ENCODE measurements around the gene TMEM161B. TPM values are rescaled to one million over a fixed set of nuclear protein-coding genes. Genes with fewer than 3 reads are reported as not detected.
"Not testable (repeated sequence)": the region's sequence is repeated elsewhere in the genome, so short reads cannot be mapped to it uniquely, and the experiment has no call there.

TMEM161B gene
- total RNA-seq, 1 donor from 2014 or later = 27.7 TPM

DNA sequence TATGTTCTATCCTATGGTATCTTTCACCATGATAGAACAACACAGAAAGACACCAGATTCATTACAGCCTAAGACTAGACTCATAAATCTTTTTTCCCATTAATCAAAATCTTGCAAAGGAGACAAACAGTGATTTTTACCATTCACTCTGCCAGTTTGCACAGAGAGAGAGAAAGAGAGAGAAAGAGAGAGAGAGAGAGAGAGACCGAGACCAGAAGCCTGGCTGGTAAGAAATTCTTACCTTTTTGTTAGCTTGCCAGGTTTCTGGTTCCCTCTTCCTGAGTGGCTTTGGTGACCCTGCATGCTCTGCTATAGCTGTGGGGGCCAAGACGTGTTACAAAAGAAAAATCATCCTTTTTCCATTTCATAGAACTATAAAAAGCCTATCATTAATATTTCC is 18.6 kb downstream of the TMEM161B start:
- intact Hi-C loops (cut with micrococcal nuclease) = no loop called here

DNA sequence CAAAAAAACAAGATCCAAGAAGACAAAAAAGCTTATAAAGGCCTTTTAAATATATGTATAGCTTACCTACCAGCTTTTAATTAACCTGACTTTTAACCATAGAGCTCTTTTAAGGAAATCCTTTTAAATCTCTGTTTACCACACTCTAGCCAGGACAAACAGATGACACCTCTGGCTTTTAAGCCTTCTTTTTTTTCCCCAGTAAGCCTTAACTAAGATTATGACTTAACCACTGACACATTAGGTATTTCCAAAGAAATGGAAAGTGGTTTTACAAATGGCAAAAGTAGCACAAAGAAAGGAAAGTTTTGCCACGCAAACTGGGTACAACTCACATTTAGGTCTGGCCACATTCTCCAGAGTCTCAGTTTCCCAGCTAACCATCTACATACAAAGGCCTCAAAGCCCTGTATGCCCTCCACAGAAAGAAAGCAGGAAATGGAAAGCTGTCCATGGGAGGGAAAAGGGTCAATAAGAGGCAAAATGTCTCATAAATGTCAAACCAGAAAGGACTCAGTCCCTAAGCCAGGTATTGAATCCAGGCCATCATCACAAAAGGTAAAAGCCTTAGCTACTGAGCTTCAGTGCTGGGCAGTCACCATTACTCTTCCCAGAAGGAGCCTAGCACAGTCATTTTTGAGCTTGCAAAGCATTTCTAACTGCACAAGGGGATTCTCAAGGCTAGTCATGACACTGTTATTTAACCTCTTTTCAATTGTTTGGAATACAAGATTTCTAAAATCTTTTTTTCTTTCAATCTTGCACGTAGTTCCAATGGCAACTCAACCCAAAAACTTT is 19.7 kb downstream of the TMEM161B start:
- intact Hi-C loops (cut with micrococcal nuclease) = no loop called here

DNA sequence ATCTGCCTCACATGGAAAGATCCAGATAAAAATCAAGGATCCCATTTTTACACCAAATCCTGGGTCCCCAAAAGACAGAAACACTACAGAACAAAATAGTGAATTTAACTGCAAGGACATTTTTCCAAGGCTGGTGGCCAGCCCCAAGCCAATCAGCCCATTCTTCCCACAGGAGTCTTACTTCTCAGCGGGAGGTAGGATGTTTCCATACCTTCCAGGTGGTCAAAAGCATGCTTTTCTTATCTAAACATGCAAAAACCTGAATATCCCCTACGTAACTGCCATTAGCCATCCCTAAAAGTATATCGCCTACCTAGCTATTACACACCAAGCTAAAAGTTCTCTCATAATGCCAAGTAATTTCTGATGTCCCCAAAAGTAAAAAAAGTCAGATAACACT is 20.6 kb downstream of the TMEM161B start:
- intact Hi-C loops (cut with micrococcal nuclease) = no loop called here

DNA sequence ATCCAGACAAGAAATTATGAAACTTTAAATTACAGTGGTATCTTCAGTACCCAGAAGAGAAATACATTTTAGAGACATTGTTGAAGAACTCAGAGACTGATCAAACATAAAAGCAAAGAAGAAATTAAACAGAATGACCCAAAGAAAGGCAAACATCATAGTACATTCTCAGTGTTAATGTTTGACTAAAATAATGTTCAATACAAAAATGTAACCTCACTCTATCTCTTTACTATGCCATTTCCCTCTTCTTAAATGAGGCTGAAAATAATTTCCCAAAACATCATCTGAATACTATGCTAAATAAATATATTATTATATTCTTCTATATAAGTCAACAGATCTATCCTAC is 22.8 kb downstream of the TMEM161B start:
- intact Hi-C loops (cut with micrococcal nuclease) = no loop called here

DNA sequence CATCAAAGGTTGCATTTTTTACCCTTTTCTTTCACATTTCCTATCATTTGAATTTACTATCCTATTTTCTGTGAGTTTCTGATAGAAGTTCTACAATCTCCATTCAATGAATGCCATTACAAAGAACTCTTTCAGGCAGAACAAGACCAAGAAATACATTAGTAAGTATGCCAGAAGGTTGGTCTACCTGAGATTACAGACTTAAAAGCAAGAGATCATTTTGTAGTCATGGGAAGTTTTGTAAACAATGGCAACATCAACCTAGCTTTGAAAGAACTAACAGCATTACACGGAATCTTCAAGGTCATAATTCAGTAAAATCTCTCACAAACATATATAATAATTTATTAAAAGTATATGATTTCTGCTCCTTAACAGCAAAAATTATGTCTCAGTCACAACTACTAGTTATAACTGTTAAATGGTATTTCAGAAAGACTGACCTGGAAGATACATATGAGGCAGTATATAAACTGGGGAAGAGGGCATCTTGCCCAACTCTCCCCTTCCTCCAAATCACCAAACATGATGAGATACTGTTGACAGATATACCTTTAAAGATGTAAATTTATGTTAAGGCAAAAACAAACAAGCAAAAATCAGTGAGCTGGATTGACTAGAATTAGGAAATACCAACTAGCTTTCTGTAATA is 23.3 kb downstream of the TMEM161B start:
- intact Hi-C loops (cut with micrococcal nuclease) = no loop called here

DNA sequence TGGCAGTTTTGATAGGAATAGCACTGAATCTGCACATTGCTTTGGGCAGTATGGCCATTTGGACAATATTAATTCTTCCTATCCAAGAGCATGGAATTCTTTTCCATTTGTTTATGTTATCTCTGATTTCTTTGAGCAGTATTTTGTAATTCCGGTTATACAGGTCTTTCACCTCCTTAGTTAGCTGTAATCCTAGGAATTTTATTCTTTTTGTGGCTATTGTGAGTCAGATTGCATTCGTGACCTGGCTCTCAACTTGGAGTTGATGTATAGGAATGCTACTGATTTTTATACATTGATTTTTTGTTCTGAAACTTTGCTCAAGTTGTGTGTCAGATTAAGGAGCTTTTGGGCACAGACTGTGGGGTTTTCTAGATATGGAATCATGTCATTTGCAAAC is 24.0 kb downstream of the TMEM161B start:
- intact Hi-C loops (cut with micrococcal nuclease) = no loop called here

DNA sequence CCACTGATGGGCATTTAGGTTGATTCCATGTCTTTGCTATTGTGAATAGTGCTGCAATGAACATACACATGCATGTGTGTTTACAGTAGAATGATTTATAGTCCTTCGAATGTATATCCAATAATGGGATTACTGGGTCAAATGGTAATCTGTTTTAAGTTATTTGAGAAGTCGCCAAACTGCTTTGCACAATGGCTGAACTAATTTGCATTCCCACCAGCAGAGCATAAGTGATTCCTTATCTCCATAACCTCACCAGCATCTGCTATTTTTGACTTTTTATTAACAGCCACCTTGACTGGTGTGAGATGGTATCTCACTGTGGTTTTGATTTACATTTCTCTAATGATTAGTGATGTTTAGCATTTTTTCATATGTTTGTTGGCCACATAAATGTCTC is 25.2 kb downstream of the TMEM161B start:
- intact Hi-C loops (cut with micrococcal nuclease) = not testable (repeated sequence)

DNA sequence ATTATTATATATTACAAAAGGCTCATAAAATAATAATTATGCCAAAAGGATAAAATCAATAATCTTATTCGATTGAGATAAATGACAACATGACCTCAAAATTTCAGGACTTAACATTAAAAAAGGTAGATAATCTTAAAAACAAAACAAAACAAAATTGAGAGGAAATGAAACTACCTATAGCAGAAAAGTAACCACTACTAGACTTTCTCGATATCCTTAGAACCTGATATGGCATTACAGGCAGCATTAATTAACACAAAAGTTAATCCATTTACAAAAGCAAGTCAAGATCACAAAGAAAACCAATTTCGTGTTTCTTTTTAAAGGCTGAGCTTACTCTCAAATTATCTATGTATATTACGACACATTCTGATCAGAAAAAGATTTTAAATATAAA is 29.9 kb downstream of the TMEM161B start:
- intact Hi-C loops (cut with micrococcal nuclease) = no loop called here

DNA sequence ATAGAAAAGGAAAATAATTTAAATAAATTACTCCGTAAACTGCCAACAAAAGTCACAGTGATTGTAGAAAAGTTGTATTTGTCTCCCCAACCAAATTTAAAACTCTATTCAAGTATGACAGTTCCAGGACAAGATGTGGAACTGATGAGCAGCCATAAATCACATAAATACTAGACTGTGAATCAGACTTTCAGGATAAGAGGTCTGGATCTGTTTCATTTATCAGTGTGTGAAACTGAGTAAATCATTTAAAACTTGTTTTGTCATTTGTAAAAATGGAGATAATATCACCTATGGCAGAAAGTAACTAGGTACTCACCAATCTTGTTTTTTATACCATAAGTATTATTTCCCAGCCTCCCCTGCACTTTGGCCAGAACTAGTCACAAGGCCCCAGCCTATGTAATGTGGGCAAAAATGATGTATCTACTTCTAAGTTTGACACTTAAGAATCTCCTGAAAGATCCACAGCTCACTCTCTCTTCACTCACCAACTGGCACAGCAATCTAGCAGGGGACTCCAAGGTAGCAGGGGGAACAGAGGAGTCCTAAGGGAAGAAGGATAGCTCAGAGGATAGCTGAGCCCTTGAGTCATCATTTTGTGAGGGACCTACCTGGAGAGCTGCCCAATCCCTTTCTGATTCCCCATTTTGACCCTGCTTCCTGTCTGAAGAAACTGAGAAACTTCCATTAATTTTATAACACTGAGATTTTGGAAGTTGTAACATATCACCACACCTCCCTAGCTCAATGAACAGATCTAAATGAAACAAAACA is 31.6 kb downstream of the TMEM161B start:
- intact Hi-C loops (cut with micrococcal nuclease) = no loop called here

DNA sequence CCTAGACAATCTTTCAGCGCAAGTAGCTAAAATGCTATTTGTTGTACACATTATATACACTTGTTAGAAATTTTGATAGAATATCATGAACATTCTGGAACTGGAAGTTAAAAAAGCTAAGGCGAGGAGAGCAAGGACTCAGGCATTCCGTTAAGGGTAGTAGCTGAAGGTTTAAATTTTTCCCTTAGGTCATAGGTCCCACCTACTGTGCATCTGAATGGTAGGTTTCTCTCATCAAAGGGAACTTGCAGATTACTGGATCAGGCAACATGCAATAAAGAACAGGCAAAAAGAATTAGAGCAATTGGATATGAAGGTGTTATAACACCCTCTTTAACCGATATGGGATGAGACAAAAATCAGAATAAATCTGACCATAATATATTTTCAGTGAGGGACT is 32.8 kb downstream of the TMEM161B start:
- intact Hi-C loops (cut with micrococcal nuclease) = no loop called here

DNA sequence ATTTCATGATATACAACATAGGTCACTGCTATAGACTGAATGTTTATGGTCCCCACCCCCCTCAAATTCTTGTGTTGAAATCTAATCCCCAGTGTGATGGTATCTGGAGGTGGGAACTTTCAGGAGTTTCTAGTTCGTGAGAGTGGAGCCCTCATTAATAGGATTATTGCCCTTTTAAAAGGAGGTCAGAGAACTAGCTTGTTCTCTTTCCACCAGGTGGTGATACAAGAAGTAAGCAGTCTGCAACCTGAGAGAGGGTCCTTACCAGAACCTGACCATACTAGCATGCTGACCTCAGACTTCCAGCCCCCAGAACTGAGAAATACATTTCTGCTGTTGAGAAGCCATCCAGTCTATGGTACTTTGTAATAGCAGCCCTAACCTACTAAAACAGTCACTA is 33.3 kb downstream of the TMEM161B start:
- intact Hi-C loops (cut with micrococcal nuclease) = no loop called here

DNA sequence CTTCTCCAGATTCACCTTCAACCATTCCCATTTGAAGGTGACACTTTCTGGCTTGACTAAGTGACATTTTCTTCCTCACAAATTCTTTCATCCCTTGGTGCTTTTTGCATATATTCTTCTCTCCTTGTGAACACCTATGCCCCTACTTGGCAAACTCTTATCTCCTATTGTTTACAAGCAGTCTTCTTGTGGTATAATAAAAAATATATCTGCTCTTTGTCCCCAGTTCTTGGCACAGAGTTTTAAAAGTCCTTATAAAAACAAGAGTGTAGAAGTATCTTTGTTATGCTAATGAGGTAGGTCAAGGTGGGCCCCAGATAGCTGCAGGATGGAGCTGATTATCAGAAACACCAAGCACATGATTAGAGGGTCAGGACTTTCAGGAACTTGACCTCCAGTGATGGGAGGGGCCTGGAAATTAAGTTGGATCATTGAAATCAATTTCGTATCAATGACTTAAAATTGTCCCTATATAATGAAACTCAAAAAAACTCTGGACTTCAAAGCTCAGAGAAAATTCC is 38.0 kb downstream of the TMEM161B start:
- intact Hi-C loops (cut with micrococcal nuclease) = no loop called here

DNA sequence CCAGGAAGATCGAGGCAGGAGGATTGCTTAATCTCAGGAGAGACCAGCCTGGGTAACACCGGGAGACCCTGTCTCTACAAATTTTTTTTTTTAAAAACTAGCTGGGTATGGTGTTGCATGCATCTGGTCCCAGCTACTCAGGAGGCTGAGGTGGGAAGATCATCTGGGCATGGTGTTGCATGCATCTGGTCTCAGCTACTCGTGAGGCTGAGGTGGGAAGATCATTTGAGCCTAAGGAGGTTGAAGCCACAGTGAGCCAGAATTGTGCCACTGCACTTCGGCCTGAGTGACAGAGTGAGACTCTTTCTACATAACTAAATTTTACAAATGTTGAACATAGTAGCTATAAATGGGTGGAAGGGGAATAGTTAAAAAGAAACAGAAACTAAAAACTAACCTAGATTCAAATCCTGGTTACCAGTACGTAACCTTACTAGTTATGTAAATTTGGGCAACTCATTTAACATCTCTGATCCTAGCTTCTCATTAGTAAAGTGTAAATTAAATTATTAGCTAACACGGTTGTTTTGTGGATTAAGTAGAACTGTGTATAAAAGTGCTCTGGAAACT is 41.7 kb downstream of the TMEM161B start:
- intact Hi-C loops (cut with micrococcal nuclease) = no loop called here

DNA sequence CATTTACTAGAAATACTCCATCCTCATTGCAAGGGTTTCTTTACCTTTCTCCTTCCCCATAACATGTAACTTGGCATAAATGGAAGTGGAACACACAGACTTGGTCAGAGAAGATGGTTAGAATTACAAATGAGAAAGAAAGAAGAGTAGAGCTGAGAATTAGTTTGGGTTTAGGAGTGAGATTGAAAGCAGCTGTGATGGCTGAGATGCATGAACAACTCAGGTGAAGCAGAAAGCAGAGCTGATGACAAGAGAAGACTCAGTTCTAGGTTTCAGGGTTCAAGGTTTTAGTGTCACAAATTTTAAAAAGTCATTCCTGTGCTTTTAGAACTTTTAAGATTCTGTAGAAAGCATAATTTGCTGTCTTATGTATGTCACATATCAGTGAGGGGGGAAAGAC is 54.0 kb downstream of the TMEM161B start:
- intact Hi-C loops (cut with micrococcal nuclease) = no loop called here

DNA sequence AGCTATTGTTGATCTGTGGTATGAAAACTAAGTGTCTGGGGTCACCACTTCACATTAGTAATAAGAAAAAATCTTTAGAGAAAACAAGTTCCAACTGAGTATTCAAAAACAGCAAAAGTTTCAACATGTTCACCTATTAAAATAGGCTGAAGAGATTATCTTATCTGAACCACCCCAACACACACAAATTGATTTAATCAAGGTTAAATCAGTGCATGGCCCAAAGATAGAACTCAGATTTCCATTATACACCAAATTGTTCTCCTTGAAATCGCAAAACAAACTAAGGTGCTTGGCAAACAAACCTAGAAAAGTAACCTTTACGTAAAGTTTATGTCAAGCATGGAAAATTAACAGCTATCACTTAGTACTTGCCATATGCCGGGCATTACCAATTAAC is 61.1 kb downstream of the TMEM161B start:
- intact Hi-C loops (cut with micrococcal nuclease) = no loop called here

DNA sequence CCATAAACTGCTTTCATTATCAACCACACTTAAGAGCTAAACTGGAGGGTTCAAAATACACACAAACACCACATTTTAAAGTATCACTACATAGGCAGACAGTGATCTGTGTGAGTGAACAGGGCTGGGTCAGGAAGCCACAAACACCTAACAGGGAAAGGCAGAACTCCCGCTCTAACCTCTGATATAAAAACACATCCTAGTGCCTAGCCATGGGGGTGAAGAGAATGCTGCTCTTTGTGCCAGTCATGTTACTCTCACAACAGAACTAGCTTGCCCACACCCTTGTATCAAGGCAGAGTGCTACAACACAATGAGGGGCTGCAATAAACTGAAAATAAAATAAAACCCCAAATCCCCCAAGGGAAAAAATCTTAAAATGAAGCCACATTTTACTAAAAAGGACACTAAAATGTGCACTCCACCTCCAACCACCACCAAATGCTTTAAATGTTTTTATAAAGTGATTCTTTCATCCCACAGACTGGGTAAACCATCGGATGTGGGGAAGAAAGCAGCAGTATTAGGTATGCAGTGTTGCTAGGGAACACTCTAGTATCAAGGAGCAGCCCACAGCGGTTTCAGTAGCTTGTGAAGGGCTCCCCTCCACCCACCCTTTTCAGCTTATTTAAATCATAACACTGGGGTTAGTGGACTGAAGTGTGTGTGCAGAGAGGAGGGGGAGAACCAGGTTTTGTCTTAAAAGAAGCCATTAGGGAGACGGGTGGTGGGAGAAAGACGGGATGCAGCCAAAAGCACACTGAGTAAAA is 64.5 kb downstream of the TMEM161B start:
- intact Hi-C loops (cut with micrococcal nuclease) = loop anchor here (1.0 kb wide), 2 partner anchors 63 to 64 kb away; partner anchors contain the start of gene TMEM161B

DNA sequence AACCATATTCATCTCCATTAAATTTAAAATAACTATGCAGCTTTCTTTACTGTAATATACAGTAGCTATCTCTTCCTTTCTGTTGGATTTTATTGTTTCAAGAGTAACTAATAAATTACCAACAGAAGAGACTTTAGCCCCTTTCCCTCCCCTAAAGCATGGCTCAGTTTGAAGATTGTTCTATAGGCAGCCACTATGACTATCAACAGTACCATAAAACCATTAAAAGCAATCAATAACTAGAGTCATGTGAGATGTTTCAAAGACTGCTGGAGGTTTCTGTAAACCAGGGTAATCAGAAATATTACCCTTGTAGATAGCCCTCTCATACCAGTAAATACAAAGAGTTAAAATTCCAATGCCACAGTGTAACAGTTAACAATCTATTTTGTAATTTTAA is 73.0 kb downstream of the TMEM161B start:
- intact Hi-C loops (cut with micrococcal nuclease) = no loop called here

DNA sequence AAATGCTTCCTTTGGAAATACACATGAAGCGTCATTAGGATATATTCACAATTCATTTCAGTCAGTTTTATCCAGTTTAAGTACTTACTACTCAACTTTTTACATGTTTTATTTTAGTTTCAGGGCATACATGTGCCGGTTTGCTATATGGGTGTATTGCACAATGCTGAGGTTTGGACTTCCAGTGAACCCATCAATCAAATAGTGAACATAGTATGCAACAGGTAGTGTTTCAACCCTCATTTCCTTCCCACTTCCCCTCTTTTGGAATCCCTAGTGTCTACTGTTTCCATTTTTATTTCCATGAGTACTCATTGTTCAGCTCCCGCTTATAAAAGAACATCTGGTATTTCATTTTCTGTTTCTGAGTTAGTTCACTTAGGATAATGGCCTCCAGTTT is 74.7 kb downstream of the TMEM161B start:
- intact Hi-C loops (cut with micrococcal nuclease) = no loop called here

DNA sequence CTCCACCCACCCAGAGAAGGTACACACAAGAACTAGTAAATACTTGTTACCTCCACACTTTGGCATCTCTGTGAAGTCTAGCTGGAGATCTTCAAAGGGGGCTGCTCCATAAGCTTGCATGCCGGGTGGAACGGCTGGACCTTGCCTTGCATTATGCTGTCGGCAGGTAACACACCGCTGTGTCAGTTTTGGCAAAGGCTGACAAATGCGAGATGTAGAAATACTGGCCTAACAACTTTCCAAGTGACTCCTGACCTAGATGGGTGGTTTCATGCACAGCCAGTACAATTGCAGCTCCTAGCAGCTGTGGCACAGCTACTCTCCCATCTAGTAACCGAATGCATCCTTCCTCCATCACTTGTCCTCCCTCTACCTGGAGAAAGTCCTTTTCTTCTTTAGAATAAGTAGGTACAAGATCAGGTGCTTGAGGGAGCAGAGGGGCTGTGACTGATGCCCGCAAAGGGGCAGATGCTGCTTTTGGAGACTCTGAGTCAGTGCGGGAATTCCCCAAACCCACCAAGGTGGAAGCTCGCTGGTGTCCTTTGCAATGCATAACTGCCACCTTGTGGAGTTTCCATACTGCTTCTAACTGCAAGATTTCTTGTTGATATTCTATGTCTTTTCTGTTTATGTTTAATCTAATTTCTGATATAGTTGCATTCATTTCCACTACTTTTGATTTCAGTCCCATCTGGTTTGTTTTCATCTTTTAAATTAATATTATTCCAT is 78.4 kb downstream of the TMEM161B start:
- intact Hi-C loops (cut with micrococcal nuclease) = no loop called here

DNA sequence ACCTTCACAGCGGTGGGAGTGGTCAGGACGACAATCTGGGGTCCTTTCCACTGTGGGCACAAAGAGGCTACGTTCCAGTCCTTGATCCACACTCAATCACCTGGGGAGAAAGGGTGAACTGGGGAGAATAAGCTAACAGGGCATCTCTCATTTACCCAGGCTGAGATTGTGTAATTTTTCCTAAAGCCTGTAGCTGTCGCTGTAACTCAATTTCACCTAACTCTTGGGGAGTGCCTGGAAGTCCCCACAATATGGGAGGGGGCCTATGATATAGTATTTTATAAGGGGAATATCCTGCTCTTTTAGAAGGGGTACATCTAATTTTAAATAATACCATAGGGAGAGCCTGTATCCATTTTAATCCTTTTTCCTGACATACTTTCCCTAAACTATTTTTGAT is 79.2 kb downstream of the TMEM161B start:
- intact Hi-C loops (cut with micrococcal nuclease) = not testable (repeated sequence)
